GM18519 (cell line): ENCODE results near the gene CHD1L.
"Not testable (repeated sequence)": the region's sequence is repeated elsewhere in the genome, so short reads cannot be mapped to it uniquely, and the experiment has no call there.

Experiments used
- ATAC-seq: cut with Tn5 transposase; IDR thresholded peaks from one replicate; pipeline ENCODE4 v1.9.1; 2021; ENCODE audit warnings: mild to moderate bottlenecking, moderate library complexity; ENCODE audit not compliant: unreplicated experiment, low FRiP score

CHD1L gene

DNA sequence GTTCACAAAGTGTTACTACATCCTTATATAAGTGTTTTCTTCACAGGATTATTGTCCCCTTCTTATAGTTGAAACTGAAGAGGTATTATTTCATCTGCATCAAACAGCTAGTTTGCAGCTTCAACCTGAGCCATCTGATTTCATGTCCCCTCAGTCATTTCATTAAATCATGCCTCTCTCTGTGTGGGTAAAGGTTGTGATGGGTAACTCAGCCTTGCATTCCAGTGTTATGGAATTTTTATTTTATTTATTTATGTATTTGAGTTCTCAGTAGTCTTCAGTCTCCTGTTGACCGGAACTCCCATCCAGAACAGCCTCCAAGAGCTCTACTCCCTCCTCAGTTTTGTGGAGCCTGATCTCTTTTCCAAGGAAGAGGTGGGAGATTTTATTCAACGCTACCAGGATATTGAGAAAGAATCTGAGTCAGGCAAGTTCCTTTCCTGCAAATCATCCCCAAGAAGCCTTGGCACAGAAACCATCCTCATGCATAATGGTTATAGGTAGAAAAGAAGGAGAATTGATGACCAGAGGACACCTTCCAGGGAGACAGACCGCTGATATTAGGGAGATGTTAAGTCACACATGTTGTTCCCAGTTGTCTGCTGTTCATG is 21.8 kb downstream of the CHD1L start:
- ATAC-seq = no peak

GRCh38 chr1:147266381-147266780 is 23.9 kb downstream of the CHD1L start:
- ATAC-seq = no peak

DNA sequence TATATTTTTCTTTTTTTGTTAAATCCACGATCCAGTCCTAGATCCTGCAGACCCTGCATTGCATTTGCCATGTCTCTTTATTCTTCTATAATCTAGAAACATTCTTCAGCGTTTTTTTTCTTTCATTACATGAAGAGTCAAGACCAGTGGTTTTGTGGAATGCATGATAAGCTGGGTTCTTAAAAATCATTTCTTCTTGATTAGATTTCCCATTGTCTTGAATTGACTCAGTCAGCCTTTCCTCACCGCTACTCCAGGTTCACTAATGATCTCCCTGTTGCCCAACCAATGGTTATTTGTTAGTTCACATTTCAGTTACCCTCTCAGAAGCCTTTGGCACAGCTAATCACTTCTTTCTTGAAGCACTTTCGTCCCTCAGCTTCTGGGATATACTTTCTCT is 25.2 kb downstream of the CHD1L start:
- no peak for ATAC-seq

- ATAC-seq = no peak
Measured at GRCh38 chr1:147270721-147271120, 28.2 kb downstream of the CHD1L start.

- no peak for ATAC-seq
Measured at GRCh38 chr1:147272042-147272441, 29.6 kb downstream of the CHD1L start.

- ATAC-seq = peak; percentile 51
Measured at GRCh38 chr1:147273409-147274336, 31.2 kb downstream of the CHD1L start.

- no peak for ATAC-seq
Measured at GRCh38 chr1:147281950-147282349, 39.5 kb downstream of the CHD1L start.

DNA sequence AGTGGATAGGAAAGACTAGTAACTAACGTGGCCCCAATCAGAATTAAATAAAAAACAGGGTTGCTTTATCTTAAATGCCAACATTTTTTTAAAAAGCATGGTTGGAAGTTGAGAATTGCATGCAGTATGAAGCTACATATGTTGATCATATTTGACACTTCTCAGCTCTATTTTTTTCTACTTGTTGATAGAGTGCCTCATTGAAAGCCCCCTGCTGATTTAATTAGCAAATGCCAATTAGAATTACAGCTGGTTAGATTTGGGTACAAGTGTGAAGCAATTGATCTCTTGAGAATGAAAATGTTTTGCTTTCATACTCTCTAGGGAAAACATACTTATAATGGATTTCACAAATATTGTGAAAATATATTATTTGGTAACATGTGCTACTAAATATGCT is 40.5 kb downstream of the CHD1L start:
- no peak for ATAC-seq

DNA sequence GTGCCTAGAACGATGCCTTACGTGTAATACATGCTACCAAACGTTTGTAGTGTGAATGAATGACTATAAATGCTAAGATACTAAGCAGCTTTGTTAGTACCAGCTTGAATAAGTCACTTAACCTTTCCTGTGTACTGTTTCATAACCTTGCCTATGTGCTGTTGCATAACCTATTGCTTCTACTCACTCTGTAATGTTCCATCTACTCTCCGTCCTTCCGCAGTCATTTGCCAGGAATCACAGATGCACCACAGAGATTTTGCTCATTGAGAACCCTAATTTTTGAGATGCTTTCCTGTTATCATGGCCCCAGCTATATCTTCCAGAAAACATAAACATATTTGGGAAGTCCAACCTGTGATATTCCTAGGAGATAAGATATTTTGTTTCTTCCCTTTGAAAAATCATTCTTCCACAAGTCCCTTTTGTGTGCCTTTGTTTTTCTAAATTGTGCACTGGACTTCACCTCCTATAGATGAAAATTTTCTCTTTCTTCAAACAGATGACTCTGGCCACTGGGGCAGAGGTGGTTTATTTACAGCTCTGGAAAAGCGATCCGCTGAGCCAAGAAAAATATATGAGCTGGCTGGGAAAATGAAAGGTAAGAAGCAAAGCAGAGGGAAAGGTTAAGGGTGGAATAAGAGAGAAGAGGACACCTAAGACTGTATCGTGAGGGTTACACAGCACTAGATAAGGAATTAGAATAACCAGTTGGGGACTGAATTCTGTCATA is 44.8 kb downstream of the CHD1L start:
- ATAC-seq = no peak

- no peak for ATAC-seq
Measured at GRCh38 chr1:147292012-147292411, 49.5 kb downstream of the CHD1L start.

DNA sequence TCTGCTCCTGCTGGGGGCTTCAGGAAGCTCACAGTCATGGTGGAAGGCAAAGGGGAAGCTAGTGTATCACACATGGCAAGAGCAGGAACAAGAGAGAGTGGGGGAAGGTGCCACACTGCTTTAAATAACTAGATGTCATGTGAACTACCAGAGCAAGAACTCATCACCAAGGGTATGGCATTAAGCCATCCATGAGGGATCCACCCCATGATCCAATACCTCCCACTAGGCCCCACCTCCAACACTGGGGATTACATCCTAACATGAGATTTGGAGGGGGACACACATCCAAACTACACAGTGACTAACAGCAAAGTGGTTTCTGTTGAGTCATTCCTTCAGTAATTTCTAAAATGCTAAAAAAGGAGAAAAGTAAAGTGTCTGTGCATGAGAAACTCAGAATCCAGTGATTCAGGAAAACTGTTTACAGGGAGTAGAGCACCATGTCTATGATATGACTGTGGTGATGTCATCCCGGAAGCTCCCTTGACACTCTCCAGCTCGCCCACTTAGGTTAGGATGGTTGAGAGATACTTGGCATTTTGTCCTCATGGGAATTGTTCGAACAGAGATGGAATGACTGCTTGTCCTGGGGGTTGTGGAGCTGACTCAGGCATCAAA is 50.3 kb downstream of the CHD1L start:
- no peak for ATAC-seq

DNA sequence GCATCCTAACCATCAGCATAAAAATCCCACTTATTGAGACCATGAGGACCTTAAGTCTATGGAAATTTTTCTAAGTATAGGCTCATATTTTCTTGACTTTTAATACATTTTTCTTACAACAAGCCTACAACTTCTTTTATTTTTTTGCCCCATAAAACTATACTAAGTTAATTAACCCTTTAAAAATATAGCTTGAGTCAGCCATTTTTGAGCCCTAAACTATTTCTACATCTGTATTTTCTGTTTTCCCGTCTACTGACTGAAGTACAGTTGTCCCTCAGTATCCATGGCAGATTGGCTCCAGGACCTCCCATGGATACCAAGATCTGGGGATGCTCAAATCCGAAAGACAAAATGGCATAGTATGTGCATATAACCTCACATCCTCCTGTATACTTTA is 55.0 kb downstream of the CHD1L start:
- no peak for ATAC-seq

- ATAC-seq = not testable (repeated sequence)
Measured at GRCh38 chr1:147305803-147306202, 63.3 kb downstream of the CHD1L start.

DNA sequence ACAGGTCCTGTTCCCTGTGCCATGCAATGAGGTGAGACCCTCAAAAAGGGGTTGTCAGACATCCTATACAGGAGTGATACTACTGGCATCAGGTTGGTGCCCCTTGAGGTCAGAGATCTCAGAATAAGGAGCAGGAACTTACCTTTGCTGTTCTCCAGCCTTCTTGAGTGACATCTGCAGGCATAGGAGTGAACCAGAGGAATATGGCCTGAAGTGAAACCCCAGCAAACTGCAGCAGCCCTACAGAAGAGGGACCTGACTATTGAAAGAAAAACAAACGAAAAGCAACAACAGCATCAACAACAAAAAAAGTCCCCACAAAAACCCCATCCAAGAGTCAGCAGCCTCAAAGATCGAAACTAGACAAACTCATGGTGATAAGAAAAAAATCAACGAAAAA is 74.5 kb downstream of the CHD1L start:
- ATAC-seq = no peak

- not testable (repeated sequence) for ATAC-seq
Measured at GRCh38 chr1:147326933-147327687, 84.6 kb downstream of the CHD1L start.

DNA sequence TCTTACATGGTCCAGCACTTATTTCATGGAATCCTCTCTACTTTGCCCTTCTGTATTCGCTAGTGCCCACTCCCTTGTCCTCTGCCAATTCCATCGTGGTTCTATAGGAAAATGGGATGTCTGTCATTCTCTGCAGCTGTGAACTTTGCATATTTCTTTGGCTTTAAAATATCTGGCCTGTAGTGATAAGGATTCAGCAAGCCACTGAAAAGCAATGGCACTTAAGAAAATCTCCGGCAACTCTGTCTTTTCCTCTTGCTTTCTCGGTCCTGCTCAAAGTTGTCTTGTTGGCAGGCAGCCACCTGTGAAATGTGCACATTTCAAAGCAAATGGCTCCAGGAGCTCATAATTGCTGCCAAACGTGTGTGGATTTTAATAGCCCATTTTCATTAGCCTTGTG is 91.8 kb downstream of the CHD1L start:
- no peak for ATAC-seq

DNA sequence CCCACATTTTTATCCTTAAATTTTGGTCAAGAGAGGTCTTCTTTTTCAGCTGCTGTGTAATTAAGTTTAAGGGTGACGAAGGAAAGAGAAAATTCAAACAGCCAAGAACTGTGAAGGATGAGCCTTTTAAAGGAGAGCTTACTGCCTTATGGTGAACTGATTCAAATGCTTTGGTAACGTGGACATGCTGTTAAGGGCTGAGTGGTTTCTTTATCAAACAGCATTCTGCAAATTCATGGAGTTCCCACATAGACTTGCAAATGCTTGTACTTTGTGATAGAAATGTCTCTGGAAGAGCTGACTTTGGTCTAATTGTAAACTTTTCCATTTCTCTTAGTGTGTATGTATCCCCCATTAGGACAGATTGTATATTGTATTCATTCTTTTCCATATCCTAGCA is 93.8 kb downstream of the CHD1L start:
- ATAC-seq = no peak

DNA sequence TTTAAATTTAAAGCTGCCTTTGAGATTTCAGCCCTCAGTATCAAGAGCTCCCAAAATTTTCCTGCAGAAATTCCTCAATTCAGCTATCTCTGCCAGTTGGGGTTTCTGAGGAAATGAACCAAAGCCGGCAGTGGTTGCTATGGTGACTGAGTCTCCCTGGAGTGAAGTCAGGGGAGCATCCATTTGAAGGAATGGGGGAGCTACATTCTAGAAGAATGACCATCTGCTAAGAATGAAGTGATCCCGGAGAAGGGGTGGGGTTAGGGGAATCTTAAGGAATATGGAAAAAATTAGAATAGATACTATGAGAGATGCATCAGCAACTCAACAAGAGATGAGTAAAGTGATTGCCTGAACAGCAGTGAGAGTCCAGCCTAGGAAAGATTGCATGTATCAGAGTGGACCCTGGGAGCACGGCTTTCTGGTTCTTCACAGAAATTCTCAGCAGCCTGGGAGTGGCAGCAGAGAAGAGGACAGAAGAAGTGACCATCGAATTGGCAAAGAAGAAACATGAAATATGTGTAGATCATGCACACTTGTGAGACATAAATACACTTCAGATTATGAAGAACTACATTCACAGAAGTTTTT is 94.7 kb downstream of the CHD1L start:
- ATAC-seq = no peak

- ATAC-seq = no peak
Measured at GRCh38 chr1:147338571-147338970, 96.1 kb downstream of the CHD1L start.

DNA sequence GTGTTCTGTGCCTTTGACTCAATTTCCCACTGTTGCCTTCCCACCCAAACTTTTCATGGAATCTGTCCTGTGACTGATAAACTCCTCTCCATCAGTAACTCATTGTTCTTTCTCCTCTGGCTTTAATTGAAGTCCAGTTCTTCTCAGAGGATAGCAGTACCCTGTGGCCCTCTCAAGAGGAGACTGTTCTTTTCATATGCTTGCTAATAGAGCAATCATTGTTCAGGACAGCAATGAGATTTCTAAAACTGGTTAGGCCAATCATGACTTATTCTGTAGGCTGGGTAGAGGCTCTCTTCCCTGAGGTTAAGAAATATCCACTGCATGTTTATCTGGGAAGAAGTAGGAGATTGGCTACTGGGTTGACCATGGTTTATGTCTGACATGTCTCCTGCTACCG is 98.8 kb downstream of the CHD1L start:
- no peak for ATAC-seq
